D721Med (cell line): Measurements from ENCODE around the gene EZH1.

Source experiments
- DNase-seq: peaks from one replicate; pipeline ENCODE4 v3.0.0; 2011; ENCODE audit warnings: low spot score; ENCODE audit not compliant: insufficient read length
- FAIRE-seq: peaks from 2 replicates; lab custom pipeline; 2011; peaks lifted over from hg19 to GRCh38; lab: Jason Lieb, UNC
- CTCF ChIP-seq: IDR thresholded peaks from 2 replicates; pipeline ENCODE4 v1.5.1; 2012; ENCODE audit warnings: mild to moderate bottlenecking, control low read depth; ENCODE audit not compliant: insufficient read depth; ENCODE audit errors: missing control alignments

Gene EZH1

GRCh38 chr17:42681976-42682721, 62.7 kb downstream of the EZH1 start, which contains the start of gene CNTNAP1:
CNTNAP1 (plus strand) TSS chr17:42682531; CDS start chr17:42682830, 299 bp downstream.
- FAIRE-seq: no peak
- peak; percentile 90 for DNase-seq
- no peak for TF ChIP-seq CTCF

- TF ChIP-seq CTCF: no peak
- DNase-seq (no peak), FAIRE-seq (no peak)
Observed at GRCh38 chr17:42680331-42680808, 64.5 kb downstream of the EZH1 start.

- no peak for FAIRE-seq
- no peak for DNase-seq
- no peak for TF ChIP-seq CTCF
Observed at GRCh38 chr17:42679492-42680330, 65.1 kb downstream of the EZH1 start.

- no peak for TF ChIP-seq CTCF
Observed at GRCh38 chr17:42678951-42679491, 65.8 kb downstream of the EZH1 start.

GRCh38 chr17:42677921-42678781, 66.7 kb downstream of the EZH1 start:
- FAIRE-seq: no peak

More at GRCh38 chr17:42678951-42679491, 65.8 kb downstream of the EZH1 start:
- FAIRE-seq: no peak
- DNase-seq: no peak

More at GRCh38 chr17:42677921-42678781, 66.7 kb downstream of the EZH1 start:
- TF ChIP-seq CTCF: no peak
- peak; percentile 85 for DNase-seq
